GM19397 (cell line): ENCODE measurements around the gene PLSCR5.

Source experiments
- ATAC-seq: cut with Tn5 transposase; IDR thresholded peaks from one replicate; pipeline ENCODE4 v1.9.1; 2021; ENCODE audit warnings: mild to moderate bottlenecking, moderate library complexity; ENCODE audit not compliant: unreplicated experiment

Gene PLSCR5

GRCh38 chr3:146605106-146605505, at the start of gene PLSCR5:
PLSCR5 (minus strand) TSS chr3:146605346; CDS start chr3:146605212, 134 bp downstream.
- no peak for ATAC-seq

DNA sequence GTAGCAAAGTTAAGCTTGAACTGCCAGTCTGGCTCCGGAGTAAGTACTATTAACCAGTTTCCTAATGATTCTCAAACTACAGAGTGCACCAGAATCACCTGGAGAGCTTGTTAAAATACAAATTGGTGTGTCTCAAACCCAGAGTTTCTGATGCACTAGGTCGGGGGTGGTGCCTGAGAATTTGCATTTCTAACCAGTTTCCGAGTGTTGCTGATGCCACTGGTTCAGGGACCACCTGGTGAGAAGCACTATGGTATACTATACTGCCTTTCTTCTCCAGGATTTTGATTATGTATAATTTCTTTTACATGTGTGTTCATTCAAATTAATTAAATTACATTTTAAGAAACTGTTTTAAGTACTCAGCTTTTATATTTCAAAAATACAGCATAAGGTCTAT, 48.8 kb upstream of the PLSCR5 start:
- ATAC-seq, result no peak

DNA sequence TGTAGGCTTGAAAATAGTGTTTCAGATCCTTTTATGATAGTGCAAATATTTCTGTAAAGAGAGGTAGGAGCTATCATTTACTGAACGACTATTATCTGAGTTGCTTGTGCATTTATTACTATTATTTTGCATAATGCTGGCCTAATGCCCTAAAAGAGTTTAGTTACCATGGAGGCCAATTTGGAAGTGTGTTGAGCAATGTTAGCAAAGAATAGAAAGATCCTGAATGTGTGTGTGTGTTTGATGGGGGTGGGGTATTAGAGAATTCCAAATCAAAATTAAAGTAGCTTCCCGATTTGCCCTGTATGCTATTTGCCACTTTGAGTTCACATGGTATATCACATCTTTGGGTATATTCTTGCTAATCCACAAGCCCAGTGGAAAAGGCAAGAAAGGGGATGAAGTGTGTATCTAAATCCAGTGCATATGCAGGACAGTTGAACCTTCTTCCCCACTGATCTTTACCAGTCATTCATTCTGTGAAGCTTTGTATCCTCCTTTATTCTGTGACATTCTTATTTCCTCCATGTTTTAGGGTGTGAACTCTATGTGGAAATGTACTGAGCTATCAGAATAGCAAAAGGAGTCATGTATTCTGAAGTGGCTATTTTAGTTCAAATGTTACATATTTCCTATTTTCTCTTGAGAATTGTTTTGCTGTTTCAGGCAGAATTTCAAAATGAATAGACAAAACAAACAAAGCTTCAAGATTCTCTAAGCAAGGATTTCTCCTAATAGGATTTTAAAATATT, 45.7 kb upstream of the PLSCR5 start:
- no peak for ATAC-seq

GRCh38 chr3:146646261-146646660, 41.1 kb upstream of the PLSCR5 start:
- no peak for ATAC-seq

DNA sequence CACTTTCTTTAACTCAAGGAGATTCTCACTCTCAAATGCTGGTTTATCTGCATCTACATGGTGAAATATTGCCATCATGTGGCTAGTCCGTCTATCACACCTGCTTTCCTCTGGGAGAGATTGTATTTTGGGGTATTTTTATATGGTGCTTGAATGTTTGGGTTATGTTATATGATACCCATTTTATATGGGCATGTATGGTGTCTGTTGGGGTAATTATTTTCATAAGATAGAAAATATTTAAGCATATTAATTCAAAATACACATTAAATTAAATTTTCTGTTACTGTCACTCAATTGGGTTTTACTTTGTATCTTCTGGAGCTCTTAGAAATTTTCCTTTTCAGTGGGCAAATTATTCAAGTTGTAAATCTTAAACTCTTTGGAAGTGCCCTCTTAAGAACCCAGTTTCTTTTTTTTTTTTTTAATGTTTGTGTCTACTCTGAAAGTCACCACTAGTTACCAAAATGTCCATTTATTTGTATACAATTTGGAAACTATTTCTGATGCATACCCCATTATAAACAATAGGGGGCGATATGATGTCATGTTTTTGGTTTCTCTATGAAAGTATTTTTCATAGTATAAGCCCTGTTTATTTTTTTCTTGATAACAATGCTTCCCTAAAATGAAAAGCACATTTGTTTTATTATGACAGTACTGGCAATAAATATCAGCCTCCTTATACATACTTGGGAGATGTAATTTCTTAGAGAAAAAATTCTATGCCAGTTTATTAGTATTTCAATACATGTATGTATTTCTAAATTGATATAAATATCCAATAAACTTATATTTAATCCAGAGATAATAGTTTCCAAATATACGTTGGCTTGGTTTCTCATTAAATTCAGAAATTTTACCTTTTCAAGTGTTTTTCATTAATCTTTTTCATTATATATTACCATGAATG, 36.1 kb upstream of the PLSCR5 start:
- peak; percentile 72 for ATAC-seq

DNA sequence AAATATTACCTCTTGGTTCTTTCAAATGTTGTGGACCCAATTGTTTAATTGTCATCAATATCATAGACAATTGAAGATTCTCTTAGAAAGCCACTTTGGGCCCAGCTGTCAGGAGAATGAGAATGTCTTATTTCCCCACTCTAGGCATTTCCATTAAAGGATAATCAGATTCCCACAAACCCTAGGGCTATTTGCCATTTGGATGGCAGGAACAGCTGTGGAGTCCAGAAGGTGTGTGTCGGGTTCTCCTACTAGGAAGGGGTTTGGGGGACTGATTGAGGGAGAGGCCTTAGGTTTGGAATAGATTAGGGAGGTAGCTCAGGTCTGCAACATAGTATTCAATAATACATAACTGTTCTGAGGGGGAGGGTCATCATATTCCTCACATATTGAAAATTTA, 35.2 kb upstream of the PLSCR5 start:
- no peak for ATAC-seq

GRCh38 chr3:146638718-146639117, 33.6 kb upstream of the PLSCR5 start:
- no peak for ATAC-seq

DNA sequence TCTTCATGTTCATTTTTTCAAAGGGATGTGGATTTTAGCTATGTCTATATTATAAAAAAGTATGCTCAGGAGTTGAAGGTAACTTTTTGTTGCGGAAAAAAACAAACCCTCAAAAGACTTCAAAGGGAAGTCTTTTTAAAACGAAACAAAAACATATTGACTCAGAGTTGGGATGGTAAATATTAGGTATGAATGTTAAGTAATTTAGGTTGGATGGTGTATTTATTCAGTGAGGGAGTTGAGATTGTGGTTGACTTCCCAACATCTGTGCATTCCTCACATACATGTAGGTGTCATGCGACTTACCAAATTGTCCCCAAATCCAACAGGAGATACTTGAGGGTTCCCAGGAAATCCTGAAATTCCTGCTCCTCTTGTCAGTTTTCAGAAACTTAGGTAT, 32.7 kb upstream of the PLSCR5 start:
- ATAC-seq, result no peak

DNA sequence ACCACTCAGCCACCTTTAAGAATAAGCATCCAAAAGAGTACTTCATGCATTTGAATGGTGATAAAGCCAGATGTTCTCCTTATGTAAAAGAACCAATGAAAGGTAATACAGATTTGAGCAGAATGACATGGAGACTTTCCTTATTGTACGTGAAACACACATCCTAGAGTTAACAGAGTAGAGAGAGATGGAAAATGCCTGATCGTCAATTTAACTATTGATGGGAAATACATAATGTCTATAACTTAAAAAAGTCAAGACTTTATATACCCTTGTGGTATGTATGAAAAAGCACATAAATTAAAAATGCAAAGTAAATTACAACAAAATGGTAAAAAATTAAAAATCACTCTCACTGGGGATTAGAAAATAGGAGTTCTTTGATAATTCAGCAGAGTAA, 31.7 kb upstream of the PLSCR5 start:
- ATAC-seq, result no peak

DNA sequence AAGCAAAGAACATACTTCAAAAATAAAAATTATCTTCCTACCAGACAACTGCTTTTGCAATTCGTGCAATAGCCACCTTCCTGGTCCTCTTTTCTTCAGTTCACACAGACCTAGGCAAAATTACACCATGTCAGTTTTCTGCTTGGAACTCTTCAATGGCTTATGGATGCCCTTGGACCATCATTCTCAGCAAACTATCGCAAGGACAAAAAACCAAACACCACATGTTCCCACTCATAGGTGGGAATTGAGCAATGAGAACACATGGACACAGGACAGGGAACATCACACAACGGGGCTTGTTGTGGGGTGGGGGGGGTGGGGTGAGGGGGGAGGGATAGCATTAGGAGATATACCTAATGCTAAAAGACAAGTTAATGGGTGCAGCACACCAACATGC, 29.2 kb upstream of the PLSCR5 start:
- ATAC-seq, result no peak

- no peak for ATAC-seq
Measured at GRCh38 chr3:146628671-146629070, 23.5 kb upstream of the PLSCR5 start.

GRCh38 chr3:146626403-146627122, 21.4 kb upstream of the PLSCR5 start:
- no peak for ATAC-seq

DNA sequence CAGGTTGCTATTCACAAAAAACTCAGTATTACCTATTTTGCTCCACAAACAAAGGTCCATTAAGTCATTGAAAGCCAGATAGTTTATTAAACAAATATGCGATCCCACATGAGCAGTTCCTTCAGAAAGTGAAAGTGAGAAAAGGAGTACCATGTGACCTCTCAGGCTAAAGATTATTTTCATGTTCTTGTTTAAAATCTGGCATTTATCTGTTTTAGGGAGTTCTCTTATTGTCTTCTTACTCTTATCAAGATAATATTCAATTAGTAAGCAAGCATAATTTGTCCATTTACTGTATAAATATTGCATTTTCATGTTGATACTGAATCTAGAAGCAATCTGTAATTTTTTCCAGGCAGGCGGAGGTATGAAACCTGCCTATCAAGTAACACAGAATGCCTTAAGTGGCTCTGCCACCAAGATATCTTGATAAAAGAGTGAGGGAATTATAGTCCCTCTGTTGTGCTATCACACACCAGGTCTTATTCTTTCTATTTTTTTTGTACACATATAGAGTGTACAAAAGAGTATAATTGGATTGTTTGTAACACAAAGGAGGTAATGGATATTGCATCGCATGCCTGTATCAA, 20.1 kb upstream of the PLSCR5 start:
- no peak for ATAC-seq

DNA sequence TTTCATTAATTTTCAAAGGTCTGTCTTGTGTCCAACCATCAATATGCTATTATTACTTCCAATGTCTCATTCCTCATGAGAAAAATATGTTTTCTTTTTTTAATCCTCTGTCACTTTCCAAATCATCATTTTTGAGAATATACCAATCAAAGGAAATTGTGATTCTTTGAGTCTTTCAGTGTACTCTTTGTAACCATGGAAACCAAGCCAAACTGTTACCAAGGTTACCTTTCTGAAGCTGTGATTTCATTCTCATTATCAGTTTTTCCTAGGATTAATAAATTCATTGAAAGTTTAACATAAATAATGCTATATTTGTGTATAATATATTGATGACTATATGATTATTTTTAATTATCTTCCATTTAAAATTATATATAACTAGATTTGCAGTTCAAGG, 16.6 kb upstream of the PLSCR5 start:
- ATAC-seq, result no peak

- ATAC-seq, result no peak
Measured at GRCh38 chr3:146612015-146612414, 6.9 kb upstream of the PLSCR5 start.

DNA sequence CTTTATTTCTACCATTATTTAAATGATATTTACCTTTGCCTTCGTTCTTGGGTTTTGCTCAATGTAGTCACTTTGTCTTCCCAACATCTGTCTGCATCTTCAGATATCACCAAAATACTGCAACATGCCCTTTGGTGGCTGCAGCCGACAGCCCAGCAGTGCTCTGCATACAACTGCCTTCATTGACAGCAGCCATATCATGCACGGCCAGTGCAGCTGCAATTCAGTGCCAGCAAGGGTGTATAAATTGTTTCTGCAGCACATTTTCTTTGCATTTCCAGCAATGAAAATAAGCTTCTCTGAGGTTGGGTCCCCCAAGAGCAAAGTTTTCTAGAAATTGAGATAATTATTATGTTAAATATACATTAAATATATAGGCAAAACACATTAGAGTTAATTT, 6.0 kb upstream of the PLSCR5 start:
- ATAC-seq, result no peak

DNA sequence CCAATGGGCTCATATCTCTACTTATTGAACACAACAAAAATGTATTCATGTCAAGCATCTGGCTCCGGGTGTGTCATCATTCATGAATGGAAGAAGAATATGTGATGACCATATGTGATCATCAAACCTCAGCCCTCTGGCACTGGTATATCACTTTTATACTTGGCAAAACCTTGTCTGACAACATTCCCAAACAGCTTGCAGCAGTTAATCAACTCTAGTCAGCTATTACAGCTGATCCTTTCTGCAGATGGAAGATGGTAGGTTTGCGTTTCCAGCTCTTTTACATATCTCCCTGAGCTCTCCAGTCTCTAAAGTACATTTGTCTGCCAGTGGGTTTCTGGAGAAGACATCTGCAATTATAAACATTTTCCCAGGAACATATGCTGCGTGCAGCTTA, 6.6 kb downstream of the PLSCR5 start:
- no peak for ATAC-seq

DNA sequence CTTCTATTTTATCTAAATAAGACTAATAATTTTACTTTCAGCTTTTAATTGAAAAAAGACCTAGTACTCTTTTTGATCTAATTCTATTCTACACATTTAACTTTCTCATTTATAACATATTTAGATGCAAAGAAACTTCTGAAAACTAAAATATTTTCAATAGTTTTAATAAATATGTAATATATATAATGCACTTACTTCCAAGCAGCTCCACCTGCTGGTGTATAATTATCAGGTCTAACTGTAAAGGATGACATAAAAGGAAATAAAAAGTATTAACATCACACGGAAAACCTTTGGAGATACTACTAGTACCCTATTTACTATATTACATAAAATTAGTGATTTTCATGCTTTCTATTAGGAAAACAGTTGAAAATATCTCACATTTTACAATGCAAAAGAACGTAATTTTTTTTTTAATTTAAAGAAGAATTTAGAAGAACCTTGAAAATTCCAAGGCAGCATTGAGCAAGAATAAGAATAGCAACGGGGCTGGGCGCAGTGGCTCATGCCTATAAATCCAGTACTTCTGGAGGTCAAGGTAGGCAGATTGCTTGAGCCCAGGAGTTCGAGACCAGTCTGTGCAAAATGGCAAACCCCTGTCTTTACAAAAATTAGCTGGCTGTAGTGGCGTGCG, 10.2 kb downstream of the PLSCR5 start:
- no peak for ATAC-seq

- no peak for ATAC-seq
Measured at GRCh38 chr3:146593776-146594175, 11.4 kb downstream of the PLSCR5 start.

- no peak for ATAC-seq
Measured at GRCh38 chr3:146590521-146590920, 14.6 kb downstream of the PLSCR5 start.
